Body of pancreas (tissue), 4 donors: ENCODE measurements around the gene CD82.

Source experiments
- POLR2A ChIP-seq, 3 donors: fragments of 450-650 bp; IDR thresholded peaks; one replicate each; pipeline ENCODE4 v1.6.1; 2016; ENCODE audit warnings: antibody characterized with exemption in 3 of 3, mild to moderate bottlenecking in 2 of 3
- TF ChIP-seq, protein P1 (sequence below), 7 experiments: fragments of 450-650 bp in 4 of 7; fragments of 200-600 bp in 3 of 7; sonication (generic) in 3 of 7; IDR thresholded peaks; one replicate each; pipeline ENCODE4 v1.5.1; 2016 to 2019; ENCODE audit warnings: antibody characterized with exemption in 7 of 7

DNA sequence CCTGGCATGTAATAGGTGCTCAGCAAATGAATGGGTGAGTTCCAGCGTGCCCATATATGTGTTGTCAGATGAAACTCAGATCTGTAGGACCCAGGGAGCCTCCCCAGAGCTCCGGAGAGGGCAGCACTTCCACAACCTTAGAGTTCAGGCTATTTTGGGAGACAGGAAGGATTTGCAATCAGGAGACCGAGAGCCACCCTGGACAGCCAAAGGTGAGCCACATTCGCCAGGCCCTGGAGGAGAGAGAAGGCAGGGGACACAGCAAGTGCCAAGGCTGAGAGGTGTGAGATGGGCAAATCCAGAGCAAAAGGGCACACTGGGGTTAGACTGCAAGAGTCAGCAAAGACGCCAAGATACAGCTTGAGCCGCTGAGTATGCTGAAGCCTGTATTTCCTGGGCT, 66.4 kb downstream of the CD82 start:
- TF ChIP-seq, protein P1, sequence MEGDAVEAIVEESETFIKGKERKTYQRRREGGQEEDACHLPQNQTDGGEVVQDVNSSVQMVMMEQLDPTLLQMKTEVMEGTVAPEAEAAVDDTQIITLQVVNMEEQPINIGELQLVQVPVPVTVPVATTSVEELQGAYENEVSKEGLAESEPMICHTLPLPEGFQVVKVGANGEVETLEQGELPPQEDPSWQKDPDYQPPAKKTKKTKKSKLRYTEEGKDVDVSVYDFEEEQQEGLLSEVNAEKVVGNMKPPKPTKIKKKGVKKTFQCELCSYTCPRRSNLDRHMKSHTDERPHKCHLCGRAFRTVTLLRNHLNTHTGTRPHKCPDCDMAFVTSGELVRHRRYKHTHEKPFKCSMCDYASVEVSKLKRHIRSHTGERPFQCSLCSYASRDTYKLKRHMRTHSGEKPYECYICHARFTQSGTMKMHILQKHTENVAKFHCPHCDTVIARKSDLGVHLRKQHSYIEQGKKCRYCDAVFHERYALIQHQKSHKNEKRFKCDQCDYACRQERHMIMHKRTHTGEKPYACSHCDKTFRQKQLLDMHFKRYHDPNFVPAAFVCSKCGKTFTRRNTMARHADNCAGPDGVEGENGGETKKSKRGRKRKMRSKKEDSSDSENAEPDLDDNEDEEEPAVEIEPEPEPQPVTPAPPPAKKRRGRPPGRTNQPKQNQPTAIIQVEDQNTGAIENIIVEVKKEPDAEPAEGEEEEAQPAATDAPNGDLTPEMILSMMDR (IDR thresholded peaks at IDR 0.05): no peak
- no peak for TF ChIP-seq POLR2A (IDR thresholded peaks at IDR 0.05)
